HL-60 (cell line): ENCODE results near the gene CNDP2.

Experiments
- DNase-seq, 2 experiments: peaks; one replicate each; pipeline ENCODE4 v3.0.0-alpha.2; 2010 to 2020; ENCODE audit warnings: low read depth in 1 of 2, low spot score in 1 of 2
- H3K27ac ChIP-seq: fragments of 250-450 bp; sonication (Bioruptor Pico); replicated peaks from 2 replicates; pipeline ENCODE4 v1.5.1; 2020; ENCODE audit warnings: mild to moderate bottlenecking, moderate library complexity
- H3K27me3 ChIP-seq: fragments of 250-450 bp; sonication (Bioruptor Pico); 2 replicates; pipeline ENCODE4 v1.5.1; 2021; ENCODE audit warnings: mild to moderate bottlenecking, moderate library complexity; ENCODE audit not compliant: insufficient read depth, poor library complexity, severe bottlenecking
- H3K4me3 ChIP-seq: replicated peaks from 2 replicates; pipeline ENCODE4 v1.5.1; 2011; ENCODE audit warnings: mild to moderate bottlenecking, control low read depth, low read length; ENCODE audit not compliant: insufficient read depth
- GABPA ChIP-seq: IDR thresholded peaks from 2 replicates; pipeline ENCODE4 v1.6.1; 2012; ENCODE audit warnings: low read depth
- POLR2AphosphoS5 ChIP-seq: IDR thresholded peaks from 2 replicates; pipeline ENCODE4 v1.6.1; 2012; ENCODE audit warnings: low read depth
- SPI1 ChIP-seq: IDR thresholded peaks from 2 replicates; pipeline ENCODE4 v1.6.1; 2012; ENCODE audit warnings: low read depth, mild to moderate bottlenecking, borderline replicate concordance
- TF ChIP-seq, protein P1 (sequence below): IDR thresholded peaks from 2 replicates; pipeline ENCODE4 v1.6.1; 2012; ENCODE audit warnings: low read depth; ENCODE audit not compliant: insufficient replicate concordance
- TF ChIP-seq, protein P2 (sequence below): IDR thresholded peaks from one replicate; pipeline ENCODE4 v1.5.1; 2011; ENCODE audit warnings: low read length, control low read depth, inconsistent platforms; ENCODE audit not compliant: insufficient read depth

CNDP2 gene

DNA sequence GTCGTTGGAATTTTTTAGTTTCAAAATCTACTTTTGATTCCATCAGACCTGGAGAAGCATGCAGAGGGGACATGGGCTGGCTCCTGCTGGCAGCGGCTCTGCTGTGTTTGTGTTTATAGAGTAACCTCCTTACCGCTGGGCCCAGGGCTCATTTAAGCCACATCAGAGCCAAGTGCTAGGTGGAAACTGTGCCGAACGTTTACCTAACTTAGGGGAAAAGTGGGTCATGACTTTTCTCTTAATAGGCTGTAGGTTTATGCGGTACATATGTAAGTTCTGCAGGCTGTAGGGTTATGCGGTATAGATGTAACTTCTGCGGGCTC lies 17.7 kb downstream of the CNDP2 start:
- TF ChIP-seq, protein P1, sequence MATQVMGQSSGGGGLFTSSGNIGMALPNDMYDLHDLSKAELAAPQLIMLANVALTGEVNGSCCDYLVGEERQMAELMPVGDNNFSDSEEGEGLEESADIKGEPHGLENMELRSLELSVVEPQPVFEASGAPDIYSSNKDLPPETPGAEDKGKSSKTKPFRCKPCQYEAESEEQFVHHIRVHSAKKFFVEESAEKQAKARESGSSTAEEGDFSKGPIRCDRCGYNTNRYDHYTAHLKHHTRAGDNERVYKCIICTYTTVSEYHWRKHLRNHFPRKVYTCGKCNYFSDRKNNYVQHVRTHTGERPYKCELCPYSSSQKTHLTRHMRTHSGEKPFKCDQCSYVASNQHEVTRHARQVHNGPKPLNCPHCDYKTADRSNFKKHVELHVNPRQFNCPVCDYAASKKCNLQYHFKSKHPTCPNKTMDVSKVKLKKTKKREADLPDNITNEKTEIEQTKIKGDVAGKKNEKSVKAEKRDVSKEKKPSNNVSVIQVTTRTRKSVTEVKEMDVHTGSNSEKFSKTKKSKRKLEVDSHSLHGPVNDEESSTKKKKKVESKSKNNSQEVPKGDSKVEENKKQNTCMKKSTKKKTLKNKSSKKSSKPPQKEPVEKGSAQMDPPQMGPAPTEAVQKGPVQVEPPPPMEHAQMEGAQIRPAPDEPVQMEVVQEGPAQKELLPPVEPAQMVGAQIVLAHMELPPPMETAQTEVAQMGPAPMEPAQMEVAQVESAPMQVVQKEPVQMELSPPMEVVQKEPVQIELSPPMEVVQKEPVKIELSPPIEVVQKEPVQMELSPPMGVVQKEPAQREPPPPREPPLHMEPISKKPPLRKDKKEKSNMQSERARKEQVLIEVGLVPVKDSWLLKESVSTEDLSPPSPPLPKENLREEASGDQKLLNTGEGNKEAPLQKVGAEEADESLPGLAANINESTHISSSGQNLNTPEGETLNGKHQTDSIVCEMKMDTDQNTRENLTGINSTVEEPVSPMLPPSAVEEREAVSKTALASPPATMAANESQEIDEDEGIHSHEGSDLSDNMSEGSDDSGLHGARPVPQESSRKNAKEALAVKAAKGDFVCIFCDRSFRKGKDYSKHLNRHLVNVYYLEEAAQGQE: no peak
- TF ChIP-seq GABPA (no peak), SPI1 (no peak), POLR2AphosphoS5 (no peak)
- TF ChIP-seq, protein P2, sequence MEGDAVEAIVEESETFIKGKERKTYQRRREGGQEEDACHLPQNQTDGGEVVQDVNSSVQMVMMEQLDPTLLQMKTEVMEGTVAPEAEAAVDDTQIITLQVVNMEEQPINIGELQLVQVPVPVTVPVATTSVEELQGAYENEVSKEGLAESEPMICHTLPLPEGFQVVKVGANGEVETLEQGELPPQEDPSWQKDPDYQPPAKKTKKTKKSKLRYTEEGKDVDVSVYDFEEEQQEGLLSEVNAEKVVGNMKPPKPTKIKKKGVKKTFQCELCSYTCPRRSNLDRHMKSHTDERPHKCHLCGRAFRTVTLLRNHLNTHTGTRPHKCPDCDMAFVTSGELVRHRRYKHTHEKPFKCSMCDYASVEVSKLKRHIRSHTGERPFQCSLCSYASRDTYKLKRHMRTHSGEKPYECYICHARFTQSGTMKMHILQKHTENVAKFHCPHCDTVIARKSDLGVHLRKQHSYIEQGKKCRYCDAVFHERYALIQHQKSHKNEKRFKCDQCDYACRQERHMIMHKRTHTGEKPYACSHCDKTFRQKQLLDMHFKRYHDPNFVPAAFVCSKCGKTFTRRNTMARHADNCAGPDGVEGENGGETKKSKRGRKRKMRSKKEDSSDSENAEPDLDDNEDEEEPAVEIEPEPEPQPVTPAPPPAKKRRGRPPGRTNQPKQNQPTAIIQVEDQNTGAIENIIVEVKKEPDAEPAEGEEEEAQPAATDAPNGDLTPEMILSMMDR: no peak
- no peak for DNase-seq
- Histone ChIP-seq H3K27ac (no peak overlapping the region), H3K27me3 (no peaks in the 10 kb centered on the region), H3K4me3 (no peak overlapping the region)

DNA sequence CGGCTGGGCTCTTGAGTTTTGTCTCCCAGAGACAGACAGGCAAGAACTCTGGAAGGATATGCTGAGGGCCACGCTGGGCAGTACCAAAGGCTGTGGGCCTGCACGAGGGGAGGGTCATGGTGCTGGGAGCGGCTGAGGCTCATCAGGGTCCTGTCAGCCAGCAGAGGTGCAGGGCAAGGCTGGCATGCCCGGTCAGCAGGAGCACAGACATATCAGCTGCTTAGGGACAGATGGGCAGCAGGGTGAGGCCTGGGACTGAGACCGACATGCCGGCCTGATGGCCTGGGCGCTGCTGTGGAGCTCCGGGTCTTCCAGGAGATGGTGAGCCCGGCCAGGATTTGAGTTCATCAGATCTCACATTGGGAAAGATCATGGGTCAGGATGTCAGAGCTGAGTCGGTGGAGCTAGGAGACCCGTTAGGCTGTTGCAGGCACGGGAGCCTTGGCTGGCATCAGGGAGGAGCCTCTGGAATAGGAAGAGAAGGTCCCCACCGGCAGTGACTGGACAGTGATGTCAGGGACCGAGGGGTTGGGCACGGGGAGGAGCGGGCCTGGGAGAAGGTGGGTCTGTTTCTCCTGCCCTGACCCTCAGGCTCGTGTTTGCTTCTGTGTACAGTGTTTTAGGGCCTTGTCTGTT lies 18.8 kb downstream of the CNDP2 start:
- no peak for DNase-seq
- no peak overlapping the region for H3K4me3 ChIP-seq
- H3K27ac ChIP-seq: no peak overlapping the region
- no peaks in the 10 kb centered on the region for H3K27me3 ChIP-seq
- TF ChIP-seq SPI1 (no peak), POLR2AphosphoS5 (no peak), GABPA (no peak)
- TF ChIP-seq, protein P2: no peak
- TF ChIP-seq, protein P1: no peak

DNA sequence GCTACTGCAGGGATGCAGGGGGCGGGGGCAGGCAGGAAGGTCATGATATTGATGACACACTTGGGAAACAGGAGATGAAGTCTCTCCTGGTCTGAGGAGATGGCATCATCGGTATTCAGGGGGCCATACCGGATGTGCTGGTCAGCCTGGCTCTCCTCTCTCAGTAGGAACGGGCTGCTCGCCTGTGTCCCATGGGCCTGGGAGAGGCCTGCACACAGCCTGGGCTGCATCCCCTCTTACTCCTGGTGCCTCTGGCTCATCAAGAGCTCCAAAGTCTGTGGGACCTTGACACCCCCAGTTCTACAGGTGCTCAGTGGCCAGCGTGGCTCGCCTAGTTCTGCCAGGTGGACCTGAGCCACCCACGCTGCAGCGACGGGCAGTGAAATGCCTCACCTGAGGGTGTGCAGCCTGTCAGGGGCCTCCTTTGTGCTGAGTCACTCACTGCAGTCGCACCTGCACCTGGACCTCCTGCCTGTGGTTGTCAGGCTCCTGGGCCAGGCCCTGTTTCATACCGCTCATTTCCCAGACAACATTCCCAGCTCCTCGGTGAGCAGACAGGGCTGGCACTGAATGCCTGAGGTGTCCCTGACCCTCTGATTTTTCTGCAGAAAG lies 19.6 kb downstream of the CNDP2 start:
- Histone ChIP-seq H3K4me3 (no peak overlapping the region), H3K27me3 (no peaks in the 10 kb centered on the region), H3K27ac (no peak overlapping the region)
- no peak for DNase-seq
- TF ChIP-seq SPI1 (no peak), POLR2AphosphoS5 (no peak), GABPA (no peak)
- TF ChIP-seq, protein P2: no peak
- TF ChIP-seq, protein P1: no peak
